H9 (cell line): ENCODE measurements around the gene PSMB5. TPM values are rescaled to one million over a fixed set of nuclear protein-coding genes. Genes with fewer than 3 reads are reported as not detected.

Experiments used
- DNase-seq: peaks from one replicate; pipeline ENCODE4 v3.0.0-alpha.2; 2017
- H2AFZ ChIP-seq: one replicate; pipeline ENCODE4 v1.6.1; 2013; ENCODE audit warnings: mild to moderate bottlenecking, low read length, control low read depth, moderate library complexity
- H2AK5ac ChIP-seq: 2 replicates; pipeline ENCODE4 v1.6.1; 2013; ENCODE audit warnings: low read length, control low read depth, mixed read lengths; ENCODE audit not compliant: insufficient read length
- H2BK120ac ChIP-seq: one replicate; pipeline ENCODE4 v1.6.1; 2013; ENCODE audit warnings: low read depth, mild to moderate bottlenecking, low read length, control low read depth, inconsistent platforms; ENCODE audit not compliant: poor library complexity, severe bottlenecking
- H2BK12ac ChIP-seq: 2 replicates; pipeline ENCODE4 v1.6.1; 2013; ENCODE audit warnings: low read length, control low read depth, mixed read lengths, low read depth; ENCODE audit not compliant: insufficient read length
- H2BK15ac ChIP-seq: 2 replicates; pipeline ENCODE4 v1.6.1; 2013; ENCODE audit warnings: low read depth, low read length, control low read depth
- H2BK20ac ChIP-seq: one replicate; pipeline ENCODE4 v1.6.1; 2013; ENCODE audit warnings: low read depth, mild to moderate bottlenecking, low read length, control low read depth, inconsistent platforms; ENCODE audit not compliant: poor library complexity, severe bottlenecking
- H2BK5ac ChIP-seq: 2 replicates; pipeline ENCODE4 v1.6.1; 2013; ENCODE audit warnings: low read length, control low read depth, mixed read lengths; ENCODE audit not compliant: insufficient read length
- H3K14ac ChIP-seq: 2 replicates; pipeline ENCODE4 v1.6.1; 2013; ENCODE audit warnings: low read length, control low read depth; ENCODE audit not compliant: insufficient read depth
- H3K18ac ChIP-seq: 2 replicates; pipeline ENCODE4 v1.6.1; 2013; ENCODE audit warnings: low read depth, mild to moderate bottlenecking, mixed read lengths, low read length, control low read depth; ENCODE audit not compliant: insufficient read length
- H3K23ac ChIP-seq: 2 replicates; pipeline ENCODE4 v1.6.1; 2013; ENCODE audit warnings: low read length, control low read depth, mixed read lengths, low read depth; ENCODE audit not compliant: insufficient read length
- H3K23me2 ChIP-seq: 2 replicates; pipeline ENCODE4 v1.6.1; 2013; ENCODE audit warnings: low read depth, mild to moderate bottlenecking, mixed read lengths, low read length, control low read depth; ENCODE audit not compliant: insufficient read length, poor library complexity, severe bottlenecking
- H3K27ac ChIP-seq: 2 replicates; pipeline ENCODE4 v1.5.1; 2013; ENCODE audit warnings: low read length, control low read depth, mixed read lengths, low read depth; ENCODE audit not compliant: insufficient read length
- H3K27me3 ChIP-seq: 2 replicates; pipeline ENCODE4 v1.6.1; 2013; ENCODE audit warnings: low read length, control low read depth, inconsistent platforms; ENCODE audit not compliant: insufficient read depth
- H3K4ac ChIP-seq: 2 replicates; pipeline ENCODE4 v1.6.1; 2013; ENCODE audit warnings: low read depth, mild to moderate bottlenecking, control low read depth, inconsistent platforms, low read length, moderate library complexity
- H3K4me1 ChIP-seq: 2 replicates; pipeline ENCODE4 v1.6.1; 2013; ENCODE audit warnings: low read length, control low read depth, inconsistent platforms; ENCODE audit not compliant: insufficient read depth
- H3K4me2 ChIP-seq: 2 replicates; pipeline ENCODE4 v1.6.1; 2013; ENCODE audit warnings: low read length, control low read depth, mixed read lengths; ENCODE audit not compliant: insufficient read length, insufficient read depth
- H3K56ac ChIP-seq: 2 replicates; pipeline ENCODE4 v1.6.1; 2013; ENCODE audit warnings: low read depth, mild to moderate bottlenecking, mixed read lengths, low read length, control low read depth; ENCODE audit not compliant: insufficient read length
- H3K79me1 ChIP-seq: 2 replicates; pipeline ENCODE4 v1.6.1; 2013; ENCODE audit warnings: low read depth, mild to moderate bottlenecking, moderate library complexity, low read length, control low read depth, inconsistent platforms; ENCODE audit not compliant: insufficient read depth, poor library complexity, severe bottlenecking
- H3K79me2 ChIP-seq: 2 replicates; pipeline ENCODE4 v1.6.1; 2013; ENCODE audit warnings: low read length, control low read depth, inconsistent platforms; ENCODE audit not compliant: insufficient read depth
- H3K9ac ChIP-seq: 2 replicates; pipeline ENCODE4 v1.6.1; 2013; ENCODE audit warnings: low read length, control low read depth, mixed read lengths; ENCODE audit not compliant: insufficient read length; ENCODE audit errors: extremely low read depth
- H3K9me3 ChIP-seq: one replicate; pipeline ENCODE4 v1.6.1; 2013; ENCODE audit warnings: low read depth, low read length, inconsistent platforms; ENCODE audit not compliant: control insufficient read depth
- H3T11ph ChIP-seq: one replicate; pipeline ENCODE4 v1.6.1; 2013; ENCODE audit warnings: mild to moderate bottlenecking, low read length, control low read depth, inconsistent platforms
- H4K20me1 ChIP-seq: one replicate; pipeline ENCODE4 v1.6.1; 2013; ENCODE audit not compliant: control insufficient read depth, insufficient read length, insufficient read depth
- H4K5ac ChIP-seq: 2 replicates; pipeline ENCODE4 v1.6.1; 2013; ENCODE audit warnings: low read depth, mild to moderate bottlenecking, mixed read lengths, low read length, control low read depth; ENCODE audit not compliant: insufficient read length
- H4K8ac ChIP-seq: replicated peaks from 2 replicates; pipeline ENCODE4 v1.6.1; 2013; ENCODE audit warnings: low read length, control low read depth, mixed read lengths, low read depth; ENCODE audit not compliant: insufficient read length
- H4K91ac ChIP-seq: 2 replicates; pipeline ENCODE4 v1.6.1; 2013; ENCODE audit warnings: low read depth, mild to moderate bottlenecking, moderate library complexity, mixed read lengths, low read length, control low read depth; ENCODE audit not compliant: insufficient read length
- H3K27ac Mint-ChIP-seq, 3 experiments: 2 replicates in 2 of 3; 3 replicates in 1 of 3; pipeline ENCODE4 v1.8.0; 2020 to 2021; ENCODE audit warnings: mixed read lengths in 3 of 3, mild to moderate bottlenecking in 1 of 3, moderate library complexity in 1 of 3
- H3K27me3 Mint-ChIP-seq: 2 replicates; pipeline ENCODE4 v1.8.0; 2021; ENCODE audit warnings: low read depth, mild to moderate bottlenecking, moderate library complexity, mixed read lengths
- H3K36me3 Mint-ChIP-seq, 3 experiments: 2 replicates in 2 of 3; 3 replicates in 1 of 3; pipeline ENCODE4 v1.8.0; 2020 to 2021; ENCODE audit warnings: low read depth in 3 of 3, mixed read lengths in 3 of 3; ENCODE audit not compliant: insufficient read depth in 1 of 3
- H3K4me1 Mint-ChIP-seq, 2 experiments: 2 replicates each; pipeline ENCODE4 v1.8.0; 2020; ENCODE audit warnings: mixed read lengths in 2 of 2
- H3K4me3 Mint-ChIP-seq, 2 experiments: 2 replicates in 1 of 2; 3 replicates in 1 of 2; pipeline ENCODE4 v1.8.0; 2020 to 2021; ENCODE audit warnings: mild to moderate bottlenecking in 2 of 2, mixed read lengths in 2 of 2, moderate library complexity in 1 of 2
- H3K9me3 Mint-ChIP-seq, 2 experiments: 2 replicates in 1 of 2; 3 replicates in 1 of 2; pipeline ENCODE4 v1.8.0; 2020; ENCODE audit warnings: mild to moderate bottlenecking in 2 of 2, mixed read lengths in 2 of 2, moderate library complexity in 1 of 2
- CTCF ChIP-seq: fragments of 200-600 bp; sonication (generic); conservative IDR thresholded peaks from 3 replicates; pipeline ENCODE4 v1.8.0; 2021; ENCODE audit warnings: antibody characterized with exemption, mild to moderate bottlenecking
- WGBS: extraction: QIAGEN DNeasy Blood & Tissue Kit; methylation state at CpG from one replicate; pipeline ENCODE4 v1.1.7; 2013; ENCODE audit warnings: missing lambda C conversion rate, low lambda C conversion rate, mixed read lengths; ENCODE audit not compliant: insufficient read length; ENCODE audit errors: extremely low coverage; 5-methylcytosine and 5-hydroxymethylcytosine counted together
- total RNA-seq: library from RNA; stranded (reverse); gene quantifications from 2 replicates; pipeline ENCODE4 v1.2.1, GENCODE V29; 2021

The PSMB5 gene
- total RNA-seq, 1 experiment from 2014 or later = 252 TPM

DNA sequence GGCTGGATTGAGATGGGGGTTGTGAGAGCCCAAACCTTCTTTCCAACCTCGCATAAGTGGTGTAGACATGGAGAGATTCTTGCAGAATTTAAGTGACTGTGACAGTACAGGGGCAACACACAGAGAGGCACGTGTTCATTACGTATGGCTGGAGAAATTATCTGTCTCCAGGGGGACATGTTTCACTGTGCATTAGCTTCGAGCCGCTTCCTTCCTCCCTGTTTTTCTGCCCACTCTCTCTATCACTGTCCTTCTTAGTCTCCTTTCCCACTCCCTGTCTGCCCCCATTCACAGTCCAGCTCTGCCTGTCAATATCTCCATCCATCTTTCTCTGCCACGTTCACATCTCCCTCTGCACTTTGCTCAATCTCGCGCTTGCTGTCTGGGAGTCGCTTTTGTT lies 13.3 kb downstream of the PSMB5 start:
- Histone ChIP-seq H3K18ac (no peak overlapping the region), H3K9me3 (no peaks in the 10 kb centered on the region), H3K79me1 (no peaks in the 10 kb centered on the region), H4K91ac (no peak overlapping the region), H2BK12ac (no peak overlapping the region), H4K20me1 (no peaks in the 10 kb centered on the region), H2BK120ac (no peak overlapping the region), H3K14ac (no peak overlapping the region), H2BK5ac (no peak overlapping the region), H3K9ac (no peak overlapping the region), H3K4me1 (no peaks in the 10 kb centered on the region), H3K79me2 (no peaks in the 10 kb centered on the region), H3T11ph (no peak overlapping the region), H2BK20ac (no peak overlapping the region), H2AFZ (no peak overlapping the region), H3K23me2 (no peaks in the 10 kb centered on the region), H3K4ac (no peak overlapping the region), H3K27me3 (no peaks in the 10 kb centered on the region), H3K23ac (no peak overlapping the region), H3K56ac (no peak overlapping the region), H3K27ac (no peak overlapping the region), H4K8ac (no peak overlapping the region), H3K4me2 (no peak overlapping the region), H2BK15ac (no peak overlapping the region), H4K5ac (no peak overlapping the region), H2AK5ac (no peak overlapping the region)
- no peak overlapping the region for H3K4me3 Mint-ChIP-seq
- no CpG with 5 or more reads among the region's 9 CpGs for WGBS
- no peak for TF ChIP-seq CTCF
- no peaks in the 10 kb centered on the region for H3K27me3 Mint-ChIP-seq
- H3K36me3 Mint-ChIP-seq = peaks cover 18 to 20% (median 20%) of the 10 kb centered on the region in 3 experiments; a peak in 6 of 7 replicates
- no peaks in the 10 kb centered on the region for H3K9me3 Mint-ChIP-seq
- peak overlapping the region in 1 of 3 experiments; percentile 67; a peak in 3 of 7 replicates for H3K27ac Mint-ChIP-seq
- DNase-seq = no peak
- peaks cover 37 to 39% of the 10 kb centered on the region in 2 experiments for H3K4me1 Mint-ChIP-seq
